Colonic mucosa (tissue), 4 donors: ENCODE results near the gene SMARCB1. TPM values are rescaled to one million over a fixed set of nuclear protein-coding genes. Genes with fewer than 3 reads are reported as not detected.

ENCODE experiments used
- DNase-seq: peaks from one replicate; pipeline ENCODE4 v3.0.0-alpha.2; 2020
- H3K27ac ChIP-seq: fragments of 200-600 bp; one replicate; pipeline ENCODE4 v1.8.0; 2021
- H3K27me3 ChIP-seq: fragments of 200-600 bp; one replicate; pipeline ENCODE4 v1.8.0; 2021
- H3K36me3 ChIP-seq: fragments of 200-600 bp; one replicate; pipeline ENCODE4 v1.8.0; 2021
- H3K4me1 ChIP-seq: fragments of 200-600 bp; one replicate; pipeline ENCODE4 v1.8.0; 2021; ENCODE audit warnings: mild to moderate bottlenecking
- H3K4me3 ChIP-seq: fragments of 200-600 bp; one replicate; pipeline ENCODE4 v1.8.0; 2021
- H3K9ac ChIP-seq, 2 donors: one replicate each; pipeline ENCODE4 v1.7.0; 2013; ENCODE audit warnings: control low read depth in 2 of 2, low read depth in 2 of 2, low read length in 2 of 2
- H3K9me3 ChIP-seq: fragments of 200-600 bp; one replicate; pipeline ENCODE4 v1.8.0; 2021
- intact Hi-C: fragments of 100-400 bp; cut with DNase I; formaldehyde crosslinking; loops from one replicate; pipeline ENCODE4 v1.14.1; 2022
- total RNA-seq, 2 donors: library from RNA; stranded (reverse); fragmentation: NEBNext Ultra II Directional in 1 of 2; extraction: Animal tissue kit (Norgen Biotek cat#: 25700) in 1 of 2; gene quantifications; one replicate each; pipeline ENCODE4 v1.2.1, GENCODE V29; 2021
- TF ChIP-seq, protein P1 (sequence below): fragments of 200-600 bp; IDR thresholded peaks from one replicate; pipeline ENCODE4 v1.8.0; 2022; ENCODE audit warnings: antibody characterized with exemption, mild to moderate bottlenecking
- donor health status: healthy.
- donor health status: DM: no; HTN: no; CAD: no.
- donor health status: DM: no; HTN: no; CAD: no.

Gene SMARCB1
- total RNA-seq, 2 donors from 2014 or later: 77.8 to 96.0 TPM

DNA sequence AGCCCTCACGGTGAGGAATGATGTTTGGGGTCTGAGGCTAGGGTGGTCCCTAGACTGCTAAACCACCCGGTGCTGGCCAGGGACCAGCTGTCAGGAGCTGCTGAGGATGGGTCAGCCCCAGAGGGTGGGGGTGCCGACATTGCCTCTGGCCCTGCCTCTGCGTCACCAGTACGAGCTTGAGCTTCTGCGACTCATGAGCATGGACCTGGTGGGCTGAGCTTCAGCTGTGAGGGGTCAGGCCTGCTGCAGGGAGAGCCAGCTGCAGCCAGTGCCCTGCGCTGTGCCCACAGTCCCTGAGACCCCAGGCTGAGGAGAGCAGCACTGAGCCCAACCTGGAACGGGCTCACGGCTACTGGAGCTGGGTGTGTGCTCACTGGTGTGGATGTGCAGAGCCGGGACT is 45.0 kb downstream of the SMARCB1 start:
- TF ChIP-seq, protein P1, sequence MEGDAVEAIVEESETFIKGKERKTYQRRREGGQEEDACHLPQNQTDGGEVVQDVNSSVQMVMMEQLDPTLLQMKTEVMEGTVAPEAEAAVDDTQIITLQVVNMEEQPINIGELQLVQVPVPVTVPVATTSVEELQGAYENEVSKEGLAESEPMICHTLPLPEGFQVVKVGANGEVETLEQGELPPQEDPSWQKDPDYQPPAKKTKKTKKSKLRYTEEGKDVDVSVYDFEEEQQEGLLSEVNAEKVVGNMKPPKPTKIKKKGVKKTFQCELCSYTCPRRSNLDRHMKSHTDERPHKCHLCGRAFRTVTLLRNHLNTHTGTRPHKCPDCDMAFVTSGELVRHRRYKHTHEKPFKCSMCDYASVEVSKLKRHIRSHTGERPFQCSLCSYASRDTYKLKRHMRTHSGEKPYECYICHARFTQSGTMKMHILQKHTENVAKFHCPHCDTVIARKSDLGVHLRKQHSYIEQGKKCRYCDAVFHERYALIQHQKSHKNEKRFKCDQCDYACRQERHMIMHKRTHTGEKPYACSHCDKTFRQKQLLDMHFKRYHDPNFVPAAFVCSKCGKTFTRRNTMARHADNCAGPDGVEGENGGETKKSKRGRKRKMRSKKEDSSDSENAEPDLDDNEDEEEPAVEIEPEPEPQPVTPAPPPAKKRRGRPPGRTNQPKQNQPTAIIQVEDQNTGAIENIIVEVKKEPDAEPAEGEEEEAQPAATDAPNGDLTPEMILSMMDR: no peak
- no peak overlapping the region for H3K4me3 ChIP-seq
- no peak overlapping the region for H3K9ac ChIP-seq
- no peaks in the 10 kb centered on the region for H3K27me3 ChIP-seq
- H3K4me1 ChIP-seq: no peaks in the 10 kb centered on the region
- H3K27ac ChIP-seq: no peak overlapping the region
- H3K36me3 ChIP-seq: no peaks in the 10 kb centered on the region
- intact Hi-C loops: no loop called here
- no peaks in the 10 kb centered on the region for H3K9me3 ChIP-seq
- DNase-seq: no peak

DNA sequence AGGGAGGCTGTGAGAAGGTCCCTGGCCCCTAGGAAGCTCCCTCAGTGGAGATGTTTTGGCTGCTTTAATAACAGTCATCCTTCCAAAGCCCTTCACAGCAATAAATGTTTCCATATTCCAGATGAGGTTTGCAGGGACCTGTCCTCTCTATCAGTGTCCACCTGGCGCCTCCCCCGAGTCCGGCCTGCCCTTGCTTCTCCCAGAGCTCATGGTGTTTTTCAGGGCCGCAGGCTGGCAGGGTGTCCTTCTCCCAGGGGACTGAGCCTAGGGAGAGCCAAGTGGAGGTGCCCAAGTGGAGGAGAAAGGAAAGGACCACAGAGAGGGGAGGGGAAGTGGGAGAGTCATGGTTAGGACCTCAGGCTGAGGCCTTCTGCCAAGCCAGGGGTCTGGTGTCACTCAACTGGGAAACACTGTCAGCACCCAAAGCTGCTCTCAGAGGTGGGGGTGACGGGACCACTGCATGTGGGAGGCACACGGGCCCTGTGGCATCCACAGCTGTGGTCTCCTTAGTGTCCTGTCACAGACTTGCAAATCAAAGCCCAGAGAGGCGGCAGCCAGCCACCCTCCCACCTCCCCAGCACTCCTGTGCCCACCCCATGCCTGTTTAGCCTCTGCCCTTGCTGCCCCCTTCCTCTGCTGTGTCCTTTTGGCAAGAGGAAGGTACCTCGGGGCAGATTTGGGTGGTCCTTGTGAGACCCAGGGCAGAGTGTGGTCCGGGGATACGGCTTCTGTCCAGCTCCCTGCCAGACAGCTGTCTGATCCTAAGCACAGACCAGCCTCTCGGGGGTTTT is 45.7 kb downstream of the SMARCB1 start:
- intact Hi-C loops: no loop called here
- Histone ChIP-seq H3K27ac (no peak overlapping the region), H3K9me3 (no peaks in the 10 kb centered on the region), H3K4me1 (no peaks in the 10 kb centered on the region), H3K27me3 (no peaks in the 10 kb centered on the region), H3K4me3 (no peak overlapping the region), H3K36me3 (no peaks in the 10 kb centered on the region), H3K9ac (no peak overlapping the region)
- TF ChIP-seq, protein P1: no peak
- DNase-seq: no peak

DNA sequence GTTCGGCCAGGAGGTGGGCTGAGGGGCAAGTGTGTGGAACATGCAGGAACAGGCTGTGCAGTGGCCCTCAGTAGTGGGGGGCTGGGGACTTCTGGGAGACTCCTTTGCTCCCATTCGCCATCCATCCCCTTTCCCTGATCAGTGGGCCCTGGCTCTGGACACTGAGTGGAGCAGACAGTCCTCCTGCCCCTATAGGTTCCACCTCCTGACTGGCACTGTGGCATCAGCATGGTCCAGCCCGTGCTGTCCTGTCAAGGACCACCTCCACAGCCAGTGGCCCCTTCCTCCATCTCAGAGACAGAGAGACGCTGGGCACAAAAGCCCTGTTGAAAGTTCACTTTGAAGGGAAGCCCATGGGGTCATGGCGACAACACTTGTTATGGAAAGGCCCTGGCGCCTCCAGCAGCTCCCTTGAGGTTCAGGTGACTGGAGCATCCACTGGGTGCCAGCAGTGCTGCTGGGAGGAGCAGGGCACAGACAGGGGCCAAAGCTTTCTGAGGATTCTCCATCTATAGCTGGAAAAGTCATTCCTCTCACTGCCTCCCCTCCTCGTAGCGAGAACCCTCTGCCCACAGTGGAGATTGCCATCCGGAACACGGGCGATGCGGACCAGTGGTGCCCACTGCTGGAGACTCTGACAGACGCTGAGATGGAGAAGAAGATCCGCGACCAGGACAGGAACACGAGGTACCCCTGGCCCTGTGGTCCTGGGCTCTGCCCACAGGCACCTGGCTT is 46.4 kb downstream of the SMARCB1 start:
- Histone ChIP-seq H3K9ac (no peak overlapping the region), H3K36me3 (no peaks in the 10 kb centered on the region), H3K9me3 (no peaks in the 10 kb centered on the region), H3K4me3 (no peak overlapping the region), H3K27ac (no peak overlapping the region), H3K27me3 (no peaks in the 10 kb centered on the region), H3K4me1 (no peaks in the 10 kb centered on the region)
- TF ChIP-seq, protein P1: no peak
- DNase-seq: no peak
- intact Hi-C loops: no loop called here

DNA sequence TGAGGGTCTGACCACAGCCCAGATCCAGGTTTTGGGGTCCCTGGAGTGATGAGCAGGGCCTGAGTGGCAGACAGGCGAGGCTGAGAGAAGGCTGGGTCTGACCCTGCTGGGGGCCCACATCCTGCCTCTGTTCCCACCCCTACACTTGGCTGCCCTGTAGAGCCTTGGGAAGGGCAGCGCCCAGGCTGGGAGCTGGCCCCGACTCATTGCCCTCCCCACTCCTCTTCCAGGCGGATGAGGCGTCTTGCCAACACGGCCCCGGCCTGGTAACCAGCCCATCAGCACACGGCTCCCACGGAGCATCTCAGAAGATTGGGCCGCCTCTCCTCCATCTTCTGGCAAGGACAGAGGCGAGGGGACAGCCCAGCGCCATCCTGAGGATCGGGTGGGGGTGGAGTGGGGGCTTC is 47.1 kb downstream of the SMARCB1 start:
- no peak for DNase-seq
- intact Hi-C loops: no loop called here
- no peak overlapping the region for H3K4me3 ChIP-seq
- H3K4me1 ChIP-seq: no peaks in the 10 kb centered on the region
- H3K9ac ChIP-seq: no peak overlapping the region
- H3K9me3 ChIP-seq: no peaks in the 10 kb centered on the region
- TF ChIP-seq, protein P1: no peak
- no peaks in the 10 kb centered on the region for H3K36me3 ChIP-seq
- no peak overlapping the region for H3K27ac ChIP-seq
- H3K27me3 ChIP-seq: no peaks in the 10 kb centered on the region

DNA sequence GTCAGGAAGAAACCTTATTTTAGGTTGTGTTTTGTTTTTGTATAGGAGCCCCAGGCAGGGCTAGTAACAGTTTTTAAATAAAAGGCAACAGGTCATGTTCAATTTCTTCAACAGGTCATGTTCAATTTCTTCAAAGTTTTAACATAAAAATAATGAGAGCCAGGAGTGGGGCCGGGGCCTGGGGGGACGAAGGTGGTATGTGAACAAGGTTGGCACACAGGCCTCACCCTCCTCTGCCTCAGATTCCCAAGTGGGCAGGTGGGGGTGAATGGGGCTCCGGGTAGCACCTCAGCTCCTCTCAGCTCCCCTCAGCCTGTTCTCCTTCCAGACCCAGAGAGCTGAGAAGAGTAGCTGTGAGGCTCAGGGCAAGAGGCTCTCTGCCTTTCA is 47.6 kb downstream of the SMARCB1 start:
- H3K9me3 ChIP-seq: no peaks in the 10 kb centered on the region
- TF ChIP-seq, protein P1: no peak
- H3K27me3 ChIP-seq: no peaks in the 10 kb centered on the region
- no peaks in the 10 kb centered on the region for H3K36me3 ChIP-seq
- H3K4me3 ChIP-seq: no peak overlapping the region
- no peak overlapping the region for H3K27ac ChIP-seq
- DNase-seq: no peak
- intact Hi-C loops: no loop called here
- H3K4me1 ChIP-seq: no peaks in the 10 kb centered on the region
- no peak overlapping the region for H3K9ac ChIP-seq
